ENCODE data around the gene IRF1.

Gene IRF1

DNA sequence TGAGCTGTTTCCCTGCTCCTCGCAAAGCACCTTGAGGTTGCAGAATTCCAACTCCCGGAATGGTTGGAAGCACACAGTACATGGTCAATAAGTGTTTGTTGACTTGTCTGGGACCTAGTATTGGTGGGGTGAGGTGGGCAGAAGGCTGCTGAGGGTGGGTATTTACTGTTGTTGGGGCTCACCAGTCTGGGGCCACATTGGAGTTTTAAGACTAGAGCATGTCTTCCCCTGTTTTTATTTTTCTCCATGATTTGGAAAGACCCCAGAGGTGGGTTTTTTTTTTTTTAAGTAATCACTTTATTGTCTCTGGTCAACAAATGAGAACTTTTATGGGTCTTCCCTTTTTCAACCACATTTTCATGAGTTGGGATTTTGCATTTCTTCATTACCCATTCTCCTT, 55.1 kb downstream of the IRF1 start:
- DNase-seq: no peak

DNA sequence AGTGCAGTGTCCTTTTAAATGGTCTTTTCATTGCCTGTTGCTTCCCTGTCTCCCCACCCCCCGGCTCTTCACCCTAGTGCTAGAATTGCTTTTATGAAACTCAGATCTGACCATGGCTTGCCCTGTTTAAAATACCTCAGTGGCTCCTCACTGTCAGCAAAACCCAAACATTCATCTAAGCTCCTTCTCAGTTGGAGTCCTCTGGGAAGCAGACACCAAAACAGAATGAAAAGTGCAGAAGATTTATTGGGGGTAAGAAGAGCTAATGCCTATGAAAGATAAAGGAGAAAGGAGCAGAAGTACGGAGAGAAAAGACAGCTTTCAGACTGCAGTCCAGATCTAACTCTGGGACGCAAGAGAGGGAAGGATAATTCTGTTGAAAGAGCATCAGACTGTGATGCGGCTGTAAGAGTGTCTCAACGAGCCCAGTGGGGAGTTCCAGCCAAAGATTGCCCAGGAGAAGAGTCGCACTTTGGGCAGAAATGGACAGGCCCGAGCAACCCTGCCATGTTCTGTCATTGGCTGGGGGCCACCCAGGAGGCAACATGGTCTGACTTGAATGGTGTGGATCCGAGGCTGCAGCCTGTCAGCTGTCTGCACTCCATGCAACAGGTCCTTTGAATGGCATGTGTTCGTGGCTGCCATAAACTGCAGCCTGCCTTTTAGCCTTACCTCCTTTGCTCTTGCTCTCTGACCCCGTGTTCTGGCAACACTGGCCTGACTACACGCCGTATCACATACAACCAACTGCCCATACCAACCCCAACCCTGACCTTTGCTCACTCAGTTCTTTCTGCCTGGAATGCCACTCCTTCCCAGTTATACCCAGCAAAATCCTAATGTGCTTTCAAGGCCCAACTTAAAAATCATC, 55.9 kb downstream of the IRF1 start:
- no peak for DNase-seq

DNA sequence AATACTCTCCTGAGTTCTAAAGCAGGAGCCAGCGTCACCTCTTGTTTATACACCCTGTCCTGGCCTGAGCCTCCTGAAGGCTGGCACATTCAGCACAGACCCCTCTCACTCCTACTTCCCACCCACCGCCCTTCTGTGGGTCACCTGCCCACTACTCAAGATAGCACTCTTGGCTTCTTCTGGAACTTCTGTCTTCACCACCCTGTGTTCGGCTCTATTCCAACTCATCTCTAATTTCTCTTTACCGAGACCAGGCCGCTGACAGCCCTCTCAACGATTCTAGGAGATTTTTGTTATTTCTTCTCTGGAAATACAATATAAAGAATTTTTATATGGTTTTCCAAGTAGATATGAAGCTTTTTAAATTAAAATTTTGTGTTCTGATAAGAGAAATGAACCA, 57.4 kb downstream of the IRF1 start:
- no peak for DNase-seq

DNA sequence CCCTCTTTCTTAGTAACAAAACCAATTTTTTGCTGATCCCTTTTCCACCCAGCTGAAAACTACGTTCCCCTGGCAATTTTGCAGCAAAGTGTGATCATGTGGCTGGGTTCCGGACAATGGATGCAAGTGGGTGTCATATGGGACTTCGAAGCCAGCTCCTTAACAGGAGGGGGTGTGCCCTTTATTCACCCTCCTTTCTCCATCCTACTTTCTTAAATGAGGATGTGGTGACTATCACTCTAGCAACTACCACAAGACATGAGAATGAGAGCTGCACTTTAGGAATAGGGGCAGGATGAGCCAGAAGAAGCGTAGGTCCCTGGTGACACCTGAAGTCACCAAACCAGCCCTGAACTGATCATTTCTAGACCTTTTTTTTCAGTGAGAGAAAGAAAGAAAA, 58.9 kb downstream of the IRF1 start:
- no peak for DNase-seq
